Stimulated activated CD8-positive, alpha-beta memory T cell treated with anti-CD3 and anti-CD28 coated beads, Interleukin-4, amount 100 ng/mL, for 48 hours (primary cell): ENCODE data around the gene POU2F1.
A peak's percentile ranks its signal among the peaks of the same experiment; 100 is the strongest.

ENCODE experiments used
- DNase-seq: peaks from one replicate; pipeline ENCODE4 v3.0.0-alpha.2; 2020

Gene POU2F1

DNA sequence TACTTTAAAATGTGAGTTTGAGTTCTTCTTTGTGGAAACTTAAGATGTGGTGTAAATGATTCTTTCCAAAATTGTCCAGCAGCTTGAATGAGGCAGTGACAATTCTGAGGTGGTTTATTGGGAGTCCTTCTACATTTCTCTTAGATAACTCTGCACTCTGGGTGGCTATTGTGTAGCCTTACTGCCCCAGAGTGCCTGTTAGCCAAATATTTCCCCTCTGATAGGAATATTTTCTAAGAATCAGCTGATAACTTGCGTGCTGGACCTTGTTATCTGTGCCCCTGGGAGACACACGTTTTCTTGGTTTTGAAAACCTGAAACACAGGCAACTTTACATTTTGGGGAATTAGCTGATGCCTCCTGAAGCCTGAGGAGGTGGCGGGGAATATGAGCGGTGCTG lies 206.0 kb downstream of the POU2F1 start:
- no peak for DNase-seq

GRCh38 chr1:167427848-167428247 lies 207.2 kb downstream of the POU2F1 start:
- no peak for DNase-seq

- no peak for DNase-seq
Observed at GRCh38 chr1:167428395-167428794, 207.7 kb downstream of the POU2F1 start.

DNA sequence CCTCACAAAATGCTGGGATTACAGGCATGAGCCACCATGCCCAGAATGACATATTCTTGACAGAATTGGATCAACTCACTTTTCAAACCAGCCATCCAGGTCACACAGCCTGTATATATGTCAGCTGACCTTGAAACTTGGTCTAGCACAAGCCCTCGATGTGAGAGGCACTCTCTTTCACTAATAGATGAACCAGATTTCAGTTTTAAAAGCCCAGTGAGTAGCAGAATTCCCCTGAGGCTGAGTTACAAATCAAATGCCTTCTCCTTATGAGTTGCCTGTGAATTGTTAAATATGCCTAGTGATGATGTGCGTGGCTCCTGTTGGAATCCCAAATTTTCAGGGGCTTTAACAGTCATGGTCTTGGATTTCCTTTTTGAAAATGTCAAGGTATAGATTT lies 208.9 kb downstream of the POU2F1 start:
- no peak for DNase-seq

DNA sequence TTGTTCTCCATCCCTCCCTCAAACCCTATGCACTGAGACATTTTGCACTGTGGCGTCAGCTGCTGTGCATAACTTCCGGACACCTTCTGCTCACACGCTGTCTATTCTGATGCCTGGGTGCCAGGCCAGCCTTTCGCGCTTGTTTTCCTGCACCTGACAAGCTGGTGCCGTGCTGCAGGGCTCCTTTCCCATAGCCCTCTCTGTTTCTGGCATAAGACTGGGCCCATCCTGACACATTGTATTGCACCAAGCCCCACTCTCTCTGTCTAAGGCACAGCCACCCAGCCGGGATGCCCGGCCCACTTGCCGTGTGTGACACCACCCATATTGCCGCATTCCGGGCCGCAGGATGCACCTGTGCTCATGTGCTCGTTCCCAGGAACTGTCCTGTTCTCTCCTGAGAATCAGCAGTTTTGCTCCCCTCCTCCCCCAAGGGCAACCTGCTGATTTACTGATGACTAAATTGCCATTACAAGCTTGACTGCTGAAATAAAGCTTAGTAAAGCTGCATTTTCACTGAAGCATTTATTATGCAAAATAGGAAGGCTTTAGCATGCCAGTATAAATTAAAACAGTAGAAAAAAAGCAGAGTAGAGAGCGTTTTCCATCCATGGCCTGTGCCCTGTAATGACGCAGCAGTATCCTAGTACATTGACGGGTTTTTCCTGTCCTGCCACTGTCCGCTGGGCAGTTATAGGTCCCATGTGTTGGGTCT lies 209.6 kb downstream of the POU2F1 start:
- DNase-seq, result no peak

DNA sequence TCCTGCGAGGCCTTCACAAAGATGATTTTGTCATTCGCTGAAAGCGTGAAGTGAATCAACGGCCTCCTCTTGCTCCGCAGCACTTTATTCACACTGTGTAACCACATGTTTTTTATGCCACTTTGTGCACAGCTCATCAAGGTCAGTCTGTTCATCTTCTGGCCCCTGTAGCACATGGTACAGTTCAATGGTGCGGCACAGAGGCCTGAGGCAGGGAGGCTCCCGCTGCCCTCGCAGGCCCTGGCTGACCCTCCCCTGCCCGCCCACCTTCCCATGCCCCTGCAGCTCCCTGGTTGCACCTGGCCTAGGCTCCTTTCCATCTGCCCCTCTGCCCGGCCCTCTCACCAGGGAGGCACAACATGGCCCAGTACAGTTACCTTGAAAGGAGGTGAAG lies 210.2 kb downstream of the POU2F1 start:
- DNase-seq, result no peak

GRCh38 chr1:167431261-167431908 lies 210.7 kb downstream of the POU2F1 start:
- no peak for DNase-seq

- no peak for DNase-seq
Observed at GRCh38 chr1:167431909-167432650, 211.4 kb downstream of the POU2F1 start.

DNA sequence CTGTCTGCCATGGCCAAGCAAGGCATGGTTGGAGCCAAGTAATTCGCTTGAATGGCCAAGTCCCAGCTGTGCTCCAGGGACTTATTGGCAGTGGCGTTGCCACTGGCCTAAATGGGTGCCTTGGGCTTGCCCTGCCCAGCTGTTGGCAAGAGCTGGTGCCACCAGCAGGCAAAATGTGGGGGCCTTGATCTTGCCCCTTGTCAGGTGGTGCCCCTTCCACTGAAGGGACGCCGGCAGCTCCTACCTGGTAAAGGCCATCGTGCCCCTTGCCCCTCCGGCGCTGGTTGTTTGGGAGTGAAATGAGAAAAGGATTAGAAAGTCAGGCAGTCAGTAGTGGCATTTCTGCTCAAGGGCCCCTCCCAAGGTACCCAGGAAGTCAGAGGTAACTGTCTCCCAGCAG lies 212.1 kb downstream of the POU2F1 start:
- no peak for DNase-seq

GRCh38 chr1:167433884-167434283 lies 213.2 kb downstream of the POU2F1 start:
- DNase-seq, result no peak

DNA sequence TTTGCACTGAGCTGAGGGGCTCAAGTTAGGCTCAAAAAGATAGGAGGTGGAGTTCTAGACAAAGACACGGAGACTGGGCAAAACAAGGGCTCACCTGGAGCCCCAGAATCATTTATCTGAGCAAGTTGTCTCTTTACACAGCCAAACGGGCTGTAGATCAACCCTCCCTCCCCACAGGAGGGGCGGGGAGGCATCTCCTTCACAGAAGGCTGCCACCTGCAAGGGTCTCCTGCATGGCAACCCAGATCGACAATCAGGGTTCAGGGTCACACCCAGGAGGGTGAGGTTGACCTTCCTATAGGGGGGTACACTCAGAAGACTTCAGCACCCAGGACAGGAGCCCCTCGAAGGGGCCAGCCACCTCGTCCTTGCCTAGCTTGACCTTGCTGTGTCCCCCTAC lies 213.6 kb downstream of the POU2F1 start:
- no peak for DNase-seq

DNA sequence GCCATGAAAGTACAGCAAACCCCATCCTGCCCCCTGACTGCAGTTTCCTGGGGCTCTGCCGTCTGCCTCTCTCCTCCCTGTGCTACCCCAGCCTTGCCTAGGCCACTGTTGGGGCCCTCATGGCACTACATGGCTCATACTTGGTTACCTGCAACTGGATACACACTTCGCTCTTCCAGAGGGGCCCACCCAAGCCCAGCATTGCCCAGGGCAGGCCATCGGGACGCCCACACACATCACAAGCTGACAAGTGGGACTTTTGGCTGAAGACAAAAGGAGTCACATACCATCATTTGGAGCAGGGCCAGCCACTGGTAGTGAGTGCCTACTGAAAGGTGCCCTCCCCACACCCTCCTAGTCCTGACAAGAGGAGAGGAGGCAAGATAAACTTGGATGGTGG lies 214.8 kb downstream of the POU2F1 start:
- DNase-seq, result no peak

GRCh38 chr1:167438171-167439138 lies 217.8 kb downstream of the POU2F1 start:
- no peak for DNase-seq

DNA sequence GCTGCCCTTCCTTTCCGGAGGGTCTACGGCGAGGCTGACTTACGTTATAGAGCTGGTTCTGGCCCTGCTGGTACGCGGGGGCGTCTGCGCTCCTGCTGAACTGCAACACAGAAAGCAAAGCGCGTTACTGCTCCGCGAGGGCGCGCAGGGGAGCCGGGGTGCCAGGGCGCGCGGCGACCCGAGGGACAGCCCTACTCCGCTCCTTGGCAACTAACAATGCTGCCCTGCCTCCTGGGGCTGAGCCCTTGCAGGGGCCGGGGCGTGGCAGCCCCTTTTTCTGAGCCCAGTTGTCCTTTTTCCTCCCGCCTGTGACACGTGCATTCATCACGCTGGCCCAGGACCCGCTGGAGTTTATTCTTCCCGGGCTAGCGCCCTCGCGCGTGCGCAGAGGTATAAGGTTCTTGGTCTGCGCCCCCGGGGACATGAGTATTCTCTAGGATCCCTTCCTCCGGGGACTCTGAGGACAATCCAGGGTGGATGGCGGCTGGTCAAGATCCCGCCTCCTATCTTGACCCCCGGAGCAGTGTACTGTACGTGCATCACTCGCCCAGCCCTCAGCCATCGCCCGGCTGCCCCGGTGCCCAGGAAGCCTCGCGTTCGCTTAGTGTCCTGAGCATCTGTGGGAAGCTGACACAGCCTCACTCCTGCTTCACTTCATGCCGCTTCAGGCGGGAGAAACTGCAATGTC lies 218.8 kb downstream of the POU2F1 start:
- peak; percentile 52 for DNase-seq

DNA sequence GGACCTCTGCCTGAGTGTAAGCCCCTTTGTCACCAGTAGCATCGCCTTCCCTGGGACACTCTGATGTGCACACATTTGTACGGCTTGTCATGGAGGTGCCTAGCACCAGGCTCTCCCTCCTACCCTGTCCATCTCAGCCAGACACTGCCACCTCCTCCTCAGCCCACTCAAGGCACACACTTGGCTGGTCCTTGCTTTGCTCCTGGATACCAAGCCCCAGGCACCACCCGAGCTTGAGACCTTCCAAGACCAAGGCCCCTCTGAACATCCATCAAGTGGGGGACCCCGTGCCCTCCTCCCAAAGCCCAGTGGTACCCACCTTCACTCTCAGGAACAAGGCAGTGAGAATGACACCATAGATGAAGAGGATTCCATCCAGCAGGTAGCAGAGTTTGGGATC lies 219.7 kb downstream of the POU2F1 start:
- DNase-seq, result peak; percentile 18

- DNase-seq, result peak; percentile 20
Observed at GRCh38 chr1:167440776-167441175, 220.1 kb downstream of the POU2F1 start.

DNA sequence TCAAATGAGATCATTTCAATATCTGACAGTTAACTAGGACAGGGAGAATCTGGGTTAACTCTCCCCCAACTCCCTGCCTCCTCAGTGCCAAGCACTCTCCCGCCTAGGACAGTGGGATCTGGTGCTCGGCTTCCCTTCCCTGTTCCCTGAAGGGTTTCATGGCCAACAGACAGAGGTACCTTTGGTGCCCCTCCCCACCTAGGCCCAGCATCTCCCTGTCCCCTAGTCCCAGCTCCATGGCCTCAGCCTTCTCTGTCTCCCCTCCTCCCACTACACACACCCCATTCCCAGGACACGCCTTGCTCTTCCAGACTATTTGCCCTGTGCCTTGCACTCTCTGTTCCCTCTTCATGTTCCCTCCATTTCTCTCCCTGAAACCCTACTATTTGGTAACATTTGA lies 220.5 kb downstream of the POU2F1 start:
- DNase-seq, result peak; percentile 16

DNA sequence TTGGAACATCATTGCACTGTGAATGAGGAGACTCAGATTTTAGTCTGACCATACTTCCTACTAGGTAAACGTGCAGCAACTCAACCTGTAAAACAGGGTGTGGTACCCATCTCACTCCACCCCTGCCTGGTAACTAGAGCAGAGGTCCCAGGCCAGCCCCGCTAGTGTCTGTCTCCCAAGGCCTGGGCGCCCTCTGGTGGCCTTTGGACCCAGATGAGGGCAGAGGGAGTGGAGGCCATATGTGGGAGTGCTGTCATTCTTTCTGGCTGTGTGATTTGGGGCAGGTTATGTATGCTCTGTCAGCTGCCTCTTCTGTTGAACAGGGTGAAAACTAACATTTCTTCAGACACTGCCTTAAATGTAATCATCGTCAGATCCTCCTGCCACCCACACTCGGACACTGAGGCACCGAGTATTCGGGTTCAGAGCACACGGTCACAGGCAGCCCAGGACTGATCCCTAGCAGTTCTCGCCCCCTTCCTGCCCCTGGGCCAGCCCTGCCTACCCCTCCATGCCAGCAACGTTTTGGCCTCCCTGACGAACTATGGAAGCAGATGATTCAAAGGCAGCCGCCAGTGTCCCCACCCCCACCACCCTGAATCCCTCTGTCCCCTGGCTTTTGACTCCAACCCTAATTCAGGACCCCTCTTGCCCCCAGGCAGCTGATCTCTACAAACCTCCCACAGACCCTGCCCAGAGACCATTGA lies 221.6 kb downstream of the POU2F1 start:
- DNase-seq, result peak; percentile 92

- DNase-seq, result peak; percentile 20
Observed at GRCh38 chr1:167442854-167443565, 222.3 kb downstream of the POU2F1 start.

DNA sequence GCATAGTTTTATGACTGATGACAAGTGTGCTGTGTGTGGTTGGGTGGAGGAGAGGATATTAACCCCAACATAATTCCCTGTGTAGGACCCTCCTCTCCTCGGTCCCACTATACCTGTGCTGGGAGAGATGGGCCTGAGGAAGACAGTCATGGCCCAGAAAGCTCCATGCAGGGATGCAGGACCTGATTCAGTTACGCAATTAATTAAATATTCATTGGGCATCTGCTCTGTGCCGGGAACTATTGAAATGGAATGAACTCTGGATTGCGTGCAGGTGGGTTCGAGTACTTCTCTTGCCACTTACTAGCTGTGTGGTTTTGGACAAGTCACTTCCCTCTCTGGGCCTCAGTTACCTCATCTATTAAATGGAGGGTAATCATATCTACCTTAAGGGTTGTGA lies 223.1 kb downstream of the POU2F1 start:
- DNase-seq, result peak; percentile 15

- DNase-seq, result peak; percentile 16
Observed at GRCh38 chr1:167446966-167447365, 226.3 kb downstream of the POU2F1 start.
